ENCODE data around the gene ZNF383.
A peak's percentile ranks its signal among the peaks of the same experiment; 100 is the strongest.
"Not testable (repeated sequence)": the region's sequence is repeated elsewhere in the genome, so short reads cannot be mapped to it uniquely, and the experiment has no call there.

Gene ZNF383

DNA sequence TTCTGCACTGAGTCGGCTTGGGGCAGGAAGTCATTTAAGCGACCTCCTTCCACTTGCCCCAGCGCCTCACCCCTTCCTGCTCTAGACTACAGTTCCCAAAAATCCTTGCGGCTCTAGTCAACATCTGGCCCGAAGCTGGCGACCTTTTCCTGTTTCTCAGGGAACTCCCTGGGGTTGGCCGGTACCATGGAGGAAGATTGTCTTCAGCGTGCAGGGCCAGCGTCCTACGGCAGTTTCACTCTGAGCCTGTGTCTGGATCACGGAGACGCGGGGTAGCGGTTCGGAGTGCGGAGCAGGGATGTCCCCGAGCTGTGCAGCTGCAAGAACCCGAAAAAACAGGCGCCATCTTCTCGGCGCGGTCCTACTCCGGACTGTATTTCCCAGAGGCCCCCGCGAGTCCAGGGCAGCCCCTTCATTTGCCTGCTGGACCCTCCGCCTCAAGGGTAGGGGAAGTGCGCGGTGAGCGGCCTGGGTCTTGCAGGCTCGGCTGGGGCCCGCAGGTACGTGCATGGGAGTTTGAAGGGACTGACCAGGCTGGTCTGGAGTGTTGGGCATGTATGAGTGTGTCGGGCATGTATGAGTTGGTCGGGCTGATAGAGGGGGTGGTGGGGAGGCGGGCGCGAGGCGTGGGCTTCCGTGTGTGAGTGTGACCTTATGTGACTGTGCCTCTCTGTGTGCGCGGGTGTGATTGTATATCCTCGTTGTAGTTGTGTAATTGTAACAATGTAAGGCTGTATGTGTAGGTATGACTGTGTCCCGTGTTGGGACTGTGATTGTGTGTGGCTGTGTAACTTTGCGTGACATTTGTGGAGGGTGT lies at the start of gene ZNF383:
TSS of gene ZNF383 (plus strand) at position 440 of the 817 bp plus-strand sequence. CDS start 12,240 bp downstream, outside the sequence.
- H3K4me3 ChIP-seq (ENCODE audit: low read depth, low read length), result peak within 1 kb of the TSS; percentile 75
- TF ChIP-seq, protein P1, sequence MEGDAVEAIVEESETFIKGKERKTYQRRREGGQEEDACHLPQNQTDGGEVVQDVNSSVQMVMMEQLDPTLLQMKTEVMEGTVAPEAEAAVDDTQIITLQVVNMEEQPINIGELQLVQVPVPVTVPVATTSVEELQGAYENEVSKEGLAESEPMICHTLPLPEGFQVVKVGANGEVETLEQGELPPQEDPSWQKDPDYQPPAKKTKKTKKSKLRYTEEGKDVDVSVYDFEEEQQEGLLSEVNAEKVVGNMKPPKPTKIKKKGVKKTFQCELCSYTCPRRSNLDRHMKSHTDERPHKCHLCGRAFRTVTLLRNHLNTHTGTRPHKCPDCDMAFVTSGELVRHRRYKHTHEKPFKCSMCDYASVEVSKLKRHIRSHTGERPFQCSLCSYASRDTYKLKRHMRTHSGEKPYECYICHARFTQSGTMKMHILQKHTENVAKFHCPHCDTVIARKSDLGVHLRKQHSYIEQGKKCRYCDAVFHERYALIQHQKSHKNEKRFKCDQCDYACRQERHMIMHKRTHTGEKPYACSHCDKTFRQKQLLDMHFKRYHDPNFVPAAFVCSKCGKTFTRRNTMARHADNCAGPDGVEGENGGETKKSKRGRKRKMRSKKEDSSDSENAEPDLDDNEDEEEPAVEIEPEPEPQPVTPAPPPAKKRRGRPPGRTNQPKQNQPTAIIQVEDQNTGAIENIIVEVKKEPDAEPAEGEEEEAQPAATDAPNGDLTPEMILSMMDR (IDR thresholded peaks at IDR 0.05; ENCODE audit: insufficient read depth, low read depth, low read length, missing control alignments), result no peak
- DNase-seq (ENCODE audit: low read depth), result peak; percentile 95

DNA sequence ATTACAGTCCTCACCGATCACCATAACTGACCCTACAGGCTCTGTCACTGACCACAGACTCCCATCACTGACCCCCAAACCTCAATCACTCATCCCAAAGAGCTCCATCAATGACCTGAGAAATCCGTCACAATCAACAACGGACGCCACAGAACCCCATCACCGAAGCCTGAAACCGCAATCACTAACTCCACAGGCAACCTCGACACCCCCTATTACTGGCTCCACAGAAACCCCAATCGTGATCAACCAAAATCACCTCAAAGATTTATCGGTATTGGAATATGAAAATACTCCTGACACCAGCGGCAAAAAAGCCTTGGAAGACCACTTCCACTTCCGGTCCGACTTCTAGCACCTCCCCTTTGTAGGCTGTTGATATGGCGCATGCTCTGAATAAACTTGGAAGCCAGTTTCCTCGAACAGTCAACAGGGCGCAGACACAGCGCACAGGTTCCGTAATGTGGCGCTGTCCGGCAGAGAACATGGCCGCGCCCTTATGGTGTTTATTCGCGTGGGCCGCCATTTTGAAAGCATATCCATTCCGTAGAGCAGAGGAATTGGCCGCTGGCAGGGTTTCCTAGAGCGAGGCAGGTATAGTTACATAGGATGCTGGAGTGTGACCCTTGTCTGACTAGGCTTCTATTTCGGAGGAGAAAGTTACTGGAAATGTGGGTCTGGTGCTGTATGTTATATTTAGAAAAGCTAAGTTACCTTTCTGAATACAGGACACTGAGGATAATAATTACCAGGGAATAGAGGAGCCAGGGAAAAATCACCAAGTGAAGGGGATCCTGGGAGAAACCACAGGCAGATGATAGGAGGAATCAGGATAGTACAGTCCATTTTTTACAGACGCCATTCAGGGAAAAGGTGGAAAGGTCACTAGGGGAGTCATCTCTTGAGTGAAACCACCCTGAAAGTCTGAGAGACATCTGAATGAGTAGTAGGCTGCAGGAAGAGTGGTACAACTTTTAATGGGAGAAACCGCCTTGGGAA lies 45.3 kb upstream of the ZNF383 start, which contains the start of gene ZNF585A:
TSS of gene ZNF585A (minus strand) at position 328 of the 999 bp plus-strand sequence. CDS start 2,785 bp downstream, outside the sequence.
- TF ChIP-seq, protein P1 (IDR thresholded peaks at IDR 0.05; ENCODE audit: insufficient read depth, low read depth, low read length, missing control alignments), result no peak
- peak; percentile 97 for DNase-seq (ENCODE audit: low read depth)

DNA sequence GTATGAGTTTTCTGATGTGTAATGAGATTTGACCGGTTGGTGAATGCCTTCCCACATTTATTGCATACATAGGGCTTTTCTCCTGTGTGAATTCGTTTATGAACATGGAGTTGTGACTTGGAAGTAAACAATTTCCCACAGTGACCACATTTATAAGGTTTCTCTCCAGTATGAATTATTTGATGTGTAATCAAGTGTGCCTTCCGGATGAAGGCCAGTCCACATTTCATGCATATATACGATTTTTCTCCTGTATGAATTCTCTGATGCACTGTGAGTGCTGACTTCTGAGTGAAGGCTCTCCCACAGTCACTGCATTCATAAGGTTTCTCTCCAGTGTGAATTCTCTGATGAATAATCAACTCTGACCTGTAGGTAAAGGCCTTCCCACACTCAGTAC lies 31.9 kb upstream of the ZNF383 start:
- not testable (repeated sequence) for H3K4me3 ChIP-seq (ENCODE audit: low read depth, low read length); DNase-seq (ENCODE audit: low read depth)

More for the DNA sequence above, 45.3 kb upstream of the ZNF383 start, which contains the start of gene ZNF585A:
- H3K4me3 ChIP-seq (ENCODE audit: low read depth, low read length), result peak within 1 kb of the TSS; percentile 70

DNA sequence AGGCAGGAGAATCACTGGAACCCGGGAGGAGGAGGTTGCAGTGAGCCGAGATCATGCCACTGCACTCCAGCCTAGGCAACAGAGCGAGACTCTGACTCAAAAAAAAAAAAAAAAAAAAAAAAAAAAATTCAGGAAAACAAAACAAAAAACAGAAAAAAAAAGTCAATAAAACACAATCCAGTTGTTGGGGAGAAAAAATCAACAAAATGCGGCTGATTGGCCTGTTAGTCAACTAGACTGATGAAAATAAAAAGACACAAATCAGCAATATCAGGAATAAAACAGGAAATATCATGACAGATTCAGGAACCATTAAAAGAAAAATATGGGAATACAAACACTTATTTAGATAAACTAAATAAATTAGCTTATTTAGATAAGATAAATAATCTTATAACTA lies 22.8 kb upstream of the ZNF383 start:
- not testable (repeated sequence) for H3K4me3 ChIP-seq (ENCODE audit: low read depth, low read length); DNase-seq (ENCODE audit: low read depth)

DNA sequence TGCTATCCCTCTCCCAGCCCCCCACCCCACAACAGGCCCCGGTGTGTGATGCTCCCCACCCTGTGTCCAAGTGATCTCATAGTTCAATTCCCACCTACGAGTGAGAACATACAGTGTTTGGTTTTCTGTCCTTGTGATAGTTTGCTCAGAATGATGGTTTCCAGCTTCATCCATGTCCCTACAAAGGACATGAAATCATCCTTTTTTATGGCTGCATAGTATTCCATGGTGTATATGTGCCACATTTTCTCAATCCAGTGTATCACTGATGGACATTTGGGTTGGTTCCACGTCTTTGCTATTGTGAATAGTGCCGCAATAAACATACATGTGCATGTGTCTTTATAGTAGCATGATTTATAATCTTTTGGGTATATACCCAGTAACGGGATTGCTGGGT lies 20.9 kb upstream of the ZNF383 start:
- H3K4me3 ChIP-seq (ENCODE audit: low read depth, low read length); DNase-seq (ENCODE audit: low read depth): not testable (repeated sequence)

DNA sequence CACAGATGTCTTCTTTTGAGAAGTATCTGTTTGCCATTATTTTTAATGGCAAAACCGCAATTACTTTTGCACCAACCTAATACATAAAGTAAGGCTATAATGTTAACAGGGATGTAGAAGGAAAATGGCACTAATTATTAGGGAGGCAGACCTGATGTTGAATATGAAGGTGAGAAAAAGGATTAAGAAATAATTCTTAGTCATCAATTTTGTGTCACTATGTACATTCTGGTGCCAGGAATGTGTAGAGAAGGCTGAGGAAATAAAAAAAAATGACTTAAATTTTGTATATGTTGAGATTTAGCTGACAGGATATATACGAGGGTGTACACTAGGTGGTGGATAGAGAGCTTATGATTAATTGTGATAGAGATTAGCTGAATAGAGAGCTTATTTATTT lies 20.2 kb upstream of the ZNF383 start:
- no peak for DNase-seq (ENCODE audit: low read depth)
- TF ChIP-seq, protein P1 (IDR thresholded peaks at IDR 0.05; ENCODE audit: insufficient read depth, low read depth, low read length, missing control alignments), result no peak

DNA sequence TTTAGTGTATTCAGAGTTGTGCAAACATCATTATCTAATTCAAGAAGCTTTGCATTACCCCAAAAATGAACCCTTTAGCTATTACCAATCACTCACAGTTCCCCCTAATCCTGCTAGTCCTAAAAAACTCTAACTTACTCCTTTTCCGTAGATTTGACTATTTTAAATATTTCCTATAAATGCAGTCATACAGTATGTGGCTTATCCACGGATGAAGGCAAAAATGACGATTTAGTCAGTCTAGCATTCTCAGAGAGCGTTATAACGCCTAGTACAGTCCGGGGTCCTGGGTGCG lies 587 bp upstream of the ZNF383 start:
- DNase-seq (ENCODE audit: low read depth), result no peak
- TF ChIP-seq, protein P1 (IDR thresholded peaks at IDR 0.05; ENCODE audit: insufficient read depth, low read depth, low read length, missing control alignments), result no peak
- peak overlapping the region; percentile 75 for H3K4me3 ChIP-seq (ENCODE audit: low read depth, low read length)

More for the DNA sequence above, 20.2 kb upstream of the ZNF383 start:
- H3K4me3 ChIP-seq (ENCODE audit: low read depth, low read length), result no peak overlapping the region

DNA sequence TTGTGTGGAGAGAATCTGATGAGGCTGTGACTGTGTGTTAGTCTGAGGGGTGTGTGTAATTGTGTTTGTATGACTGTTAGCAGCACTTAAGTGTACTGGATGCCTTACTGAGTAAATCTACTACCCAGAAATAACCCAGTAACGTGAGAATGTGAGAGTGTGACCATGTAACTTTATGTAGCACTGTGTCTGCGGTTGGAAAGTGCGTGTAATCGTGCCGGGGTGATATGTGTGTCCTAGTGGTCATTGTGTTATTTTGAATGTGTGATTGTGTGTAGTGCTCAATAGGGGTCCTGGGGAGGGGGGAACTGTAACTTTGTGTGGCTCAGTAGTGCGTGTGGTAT lies 550 bp downstream of the ZNF383 start:
- TF ChIP-seq, protein P1 (IDR thresholded peaks at IDR 0.05; ENCODE audit: insufficient read depth, low read depth, low read length, missing control alignments), result no peak
- H3K4me3 ChIP-seq (ENCODE audit: low read depth, low read length), result peak overlapping the region; percentile 75
- DNase-seq (ENCODE audit: low read depth), result peak; percentile 21
